ENCODE results near the gene AIFM3.
"Not testable (repeated sequence)": the region's sequence is repeated elsewhere in the genome, so short reads cannot be mapped to it uniquely, and the experiment has no call there.

The AIFM3 gene

GRCh38 chr22:20942203-20942902 is 24.7 kb upstream of the AIFM3 start:
- not testable (repeated sequence) for DNase-seq

GRCh38 chr22:20943104-20943933 is 23.7 kb upstream of the AIFM3 start:
- no peak for DNase-seq

GRCh38 chr22:20944042-20944441 is 23.0 kb upstream of the AIFM3 start:
- no peak for DNase-seq

- no peak for DNase-seq
These were observed 21.5 kb upstream of the AIFM3 start for GRCh38 chr22:20945578-20945934.

- no peak for DNase-seq
These were observed 20.7 kb upstream of the AIFM3 start for GRCh38 chr22:20946080-20946986.

- DNase-seq, result no peak
These were observed 20.1 kb upstream of the AIFM3 start for GRCh38 chr22:20946991-20947390.

- DNase-seq, result no peak
These were observed 18.6 kb upstream of the AIFM3 start for GRCh38 chr22:20948450-20948849.

GRCh38 chr22:20948989-20949388 is 18.1 kb upstream of the AIFM3 start:
- no peak for DNase-seq

- DNase-seq, result no peak
These were observed 17.3 kb upstream of the AIFM3 start for GRCh38 chr22:20949698-20950183.

GRCh38 chr22:20951151-20951931 is 15.7 kb upstream of the AIFM3 start:
- DNase-seq, result no peak

GRCh38 chr22:20951932-20952380 is 15.1 kb upstream of the AIFM3 start:
- DNase-seq, result no peak

GRCh38 chr22:20952544-20953341 is 14.3 kb upstream of the AIFM3 start:
- DNase-seq, result no peak

GRCh38 chr22:20953342-20953608 is 13.8 kb upstream of the AIFM3 start:
- DNase-seq, result no peak

- no peak for DNase-seq
These were observed 13.2 kb upstream of the AIFM3 start for GRCh38 chr22:20953668-20954500.

- no peak for DNase-seq
These were observed 11.5 kb upstream of the AIFM3 start for GRCh38 chr22:20955548-20955947.

GRCh38 chr22:20956258-20957101 is 10.6 kb upstream of the AIFM3 start:
- DNase-seq, result peak; percentile 93

GRCh38 chr22:20957102-20957682 is 9.9 kb upstream of the AIFM3 start:
- peak; percentile 75 for DNase-seq

- DNase-seq, result peak; percentile 75
These were observed 9.2 kb upstream of the AIFM3 start for GRCh38 chr22:20957683-20958431.
